NCI-H2227 (cell line): Measurements from ENCODE around the gene HPN.

Source experiments
- DNase-seq: peaks from one replicate; lab custom pipeline; 2025; ENCODE audit not compliant: unreplicated experiment; lab: John Stamatoyannopoulos, UW

The HPN gene

GRCh38 chr19:35060160-35060855, 18.8 kb downstream of the HPN start:
- DNase-seq, result no peak

GRCh38 chr19:35061583-35062373, 20.3 kb downstream of the HPN start:
- no peak for DNase-seq

GRCh38 chr19:35062942-35063341, 21.4 kb downstream of the HPN start:
- DNase-seq, result no peak

GRCh38 chr19:35063940-35064818, 22.7 kb downstream of the HPN start:
- DNase-seq, result no peak

GRCh38 chr19:35065574-35065973, 24.1 kb downstream of the HPN start:
- no peak for DNase-seq

GRCh38 chr19:35066121-35066520, 24.6 kb downstream of the HPN start:
- no peak for DNase-seq

GRCh38 chr19:35066691-35067563, 25.4 kb downstream of the HPN start:
- DNase-seq, result peak; percentile 99

GRCh38 chr19:35068941-35069634, 27.6 kb downstream of the HPN start:
- no peak for DNase-seq

GRCh38 chr19:35069696-35070095, 28.2 kb downstream of the HPN start:
- DNase-seq, result no peak

GRCh38 chr19:35070471-35070870, 28.9 kb downstream of the HPN start:
- DNase-seq, result peak; percentile 50

GRCh38 chr19:35073516-35073915, 32.0 kb downstream of the HPN start:
- no peak for DNase-seq

GRCh38 chr19:35073941-35074340, 32.4 kb downstream of the HPN start:
- no peak for DNase-seq

GRCh38 chr19:35074426-35075201, 33.1 kb downstream of the HPN start:
- no peak for DNase-seq

GRCh38 chr19:35075202-35076025, 33.9 kb downstream of the HPN start:
- no peak for DNase-seq

- DNase-seq, result no peak
These were observed 34.5 kb downstream of the HPN start for GRCh38 chr19:35076026-35076370.

- DNase-seq, result no peak
These were observed 35.1 kb downstream of the HPN start for GRCh38 chr19:35076657-35077056.

GRCh38 chr19:35077411-35078223, 36.1 kb downstream of the HPN start:
- DNase-seq, result no peak

GRCh38 chr19:35079826-35080225, 38.3 kb downstream of the HPN start:
- no peak for DNase-seq
